Measurements from ENCODE around the gene ZNF3.

The ZNF3 gene

GRCh38 chr7:100035876-100036275 lies 45.6 kb downstream of the ZNF3 start (continued):
- TF ChIP-seq PRDM4 (tag by site-specific recombination; IDR thresholded peaks at IDR 0.05), result no peak
- no peak for TF ChIP-seq ZNF202 (tag by site-specific recombination; IDR thresholded peaks at IDR 0.05; ENCODE audit: borderline replicate concordance)
- TF ChIP-seq ZNF175 (tag by site-specific recombination; IDR thresholded peaks at IDR 0.05), result no peak
- no peak for TF ChIP-seq ZFP69B (tag by site-specific recombination; IDR thresholded peaks at IDR 0.05)
- no peak for TF ChIP-seq ZBTB26 (tag by site-specific recombination; optimal IDR thresholded peaks at IDR 0.05)
- no peak for TF ChIP-seq ZBTB1 (tag by site-specific recombination; IDR thresholded peaks at IDR 0.05)
- no peak for TF ChIP-seq ZNF621 (tag by site-specific recombination; IDR thresholded peaks at IDR 0.05)
- no peak for TF ChIP-seq ZNF776 (tag by site-specific recombination; IDR thresholded peaks at IDR 0.05; ENCODE audit: borderline replicate concordance)
- TF ChIP-seq ZNF529 (tag by site-specific recombination; IDR thresholded peaks at IDR 0.05; ENCODE audit: insufficient replicate concordance), result no peak

DNA sequence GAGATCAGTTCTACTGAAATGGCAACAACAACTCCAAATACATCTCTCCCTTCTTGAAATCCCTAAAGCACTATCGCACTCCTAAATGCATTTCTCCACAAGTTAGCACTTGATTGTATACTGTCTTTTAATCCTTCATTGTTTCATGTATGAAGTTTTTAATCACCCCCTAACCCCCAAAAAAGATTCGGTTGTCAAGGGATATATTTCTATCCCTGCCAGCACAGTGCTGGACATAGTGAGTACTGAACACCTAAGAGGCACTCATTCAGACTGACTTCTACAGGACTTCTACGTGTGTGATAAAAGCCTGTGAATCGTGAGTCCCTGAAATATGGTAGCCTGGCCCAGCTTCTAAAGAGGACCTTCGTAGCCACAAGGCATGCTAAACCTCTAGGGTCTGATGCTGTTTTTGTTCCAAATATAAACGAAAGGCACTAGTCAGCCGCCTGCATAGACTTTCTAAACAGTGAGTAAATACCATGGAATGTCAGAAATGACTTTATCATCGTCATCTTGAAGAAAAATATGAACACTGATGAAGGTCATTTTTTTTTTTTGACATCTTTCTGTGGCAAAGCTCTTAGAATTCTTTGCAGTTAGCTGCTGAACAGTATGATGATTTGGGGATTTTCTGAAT lies 46.5 kb downstream of the ZNF3 start:
- no peak overlapping the region for H3K27ac ChIP-seq (ENCODE audit: extremely low read depth, low read depth, low read length)
- H3K36me3 ChIP-seq (ENCODE audit: control insufficient read depth in 2 of 2, insufficient read depth in 1 of 2, low read length in 2 of 2), result peaks cover 37 to 61% of the 10 kb centered on the region in 2 experiments
- no peaks in the 10 kb centered on the region for H3K4me1 ChIP-seq (ENCODE audit: control insufficient read depth, insufficient read depth, low read length)
- ChIA-PET POLR2A (no interaction called here), CTCF (interaction anchor here (1.1 kb wide), 1 partner anchor 14 kb away, joined by 3 read pairs; no protein-coding TSS in a partner anchor)
- H3K9me3 ChIP-seq (ENCODE audit: control insufficient read depth, insufficient read depth, low read depth, low read length), result no peaks in the 10 kb centered on the region
- no peak overlapping the region for H3K4me3 ChIP-seq (ENCODE audit: low read depth, low read length)
- no peak for TF ChIP-seq ZNF398 (tag by site-specific recombination; IDR thresholded peaks at IDR 0.05)
- no peak for TF ChIP-seq ZNF362 (tag by site-specific recombination; IDR thresholded peaks at IDR 0.05)
- TF ChIP-seq ATF2 (tag by site-specific recombination; IDR thresholded peaks at IDR 0.05; ENCODE audit: low read depth), result no peak
- no peak for TF ChIP-seq ZNF132 (tag by site-specific recombination; IDR thresholded peaks at IDR 0.05; ENCODE audit: borderline replicate concordance)
- no peak for TF ChIP-seq ZNF747 (tag by site-specific recombination; IDR thresholded peaks at IDR 0.05)
- TF ChIP-seq ZNF843 (tag by site-specific recombination; IDR thresholded peaks at IDR 0.05), result no peak
- TF ChIP-seq ZNF354C (tag by site-specific recombination; IDR thresholded peaks at IDR 0.05; ENCODE audit: borderline replicate concordance, low read depth), result no peak
- TF ChIP-seq GLIS2 (tag by site-specific recombination; IDR thresholded peaks at IDR 0.05), result no peak
- TF ChIP-seq ZNF10 (tag by site-specific recombination; IDR thresholded peaks at IDR 0.05), result no peak
- TF ChIP-seq ZIC2 (tag by site-specific recombination; IDR thresholded peaks at IDR 0.05), result no peak
- TF ChIP-seq ZNF837 (tag by site-specific recombination; IDR thresholded peaks at IDR 0.05), result no peak
- TF ChIP-seq ZNF830 (tag by site-specific recombination; IDR thresholded peaks at IDR 0.05; ENCODE audit: low read depth), result no peak
- TF ChIP-seq BCL11A (tag by site-specific recombination; IDR thresholded peaks at IDR 0.05; ENCODE audit: low read depth), result no peak

Data from HEK293 (cell line).